WTC11 (cell line): ENCODE results near the gene ZPR1. TPM values are rescaled to one million over a fixed set of nuclear protein-coding genes. Genes with fewer than 3 reads are reported as not detected.

Experiments used
- ATAC-seq: fragments of 200-7000 bp; cut with Tn5 transposase; 2 replicates; pipeline ENCODE4 v1.10.0; 2021; ENCODE audit warnings: mild to moderate bottlenecking, moderate library complexity
- CTCF ChIA-PET: fragments of 300-600 bp; sonication (Branson Sonifier 250); formaldehyde crosslinking; loops from one replicate; lab custom pipeline; 2021; ENCODE audit warnings: antibody characterized with exemption; lab: Charles Lee
- POLR2A ChIA-PET: fragments of 350-600 bp; sonication (Branson Sonifier 250); formaldehyde crosslinking; loops from one replicate; lab custom pipeline; 2021; ENCODE audit warnings: antibody characterized with exemption; lab: Charles Lee
- DNase-seq: peaks from one replicate; pipeline ENCODE4 v3.0.0; 2021; ENCODE audit warnings: low spot score
- H3K27ac Mint-ChIP-seq: 2 replicates; pipeline ENCODE4 v1.8.0; 2021; ENCODE audit warnings: mixed read lengths
- H3K27me3 Mint-ChIP-seq: 2 replicates; pipeline ENCODE4 v1.8.0; 2021; ENCODE audit warnings: low read depth, mild to moderate bottlenecking, moderate library complexity, mixed read lengths
- H3K36me3 Mint-ChIP-seq: 2 replicates; pipeline ENCODE4 v1.8.0; 2021; ENCODE audit warnings: mixed read lengths
- H3K4me1 Mint-ChIP-seq: 2 replicates; pipeline ENCODE4 v1.8.0; 2022; ENCODE audit warnings: mixed read lengths
- H3K4me3 Mint-ChIP-seq: 2 replicates; pipeline ENCODE4 v1.8.0; 2021; ENCODE audit warnings: mild to moderate bottlenecking, moderate library complexity, mixed read lengths
- H3K9me3 Mint-ChIP-seq: 2 replicates; pipeline ENCODE4 v1.8.0; 2021; ENCODE audit warnings: mixed read lengths
- ATF1 ChIP-seq: sonication (generic); formaldehyde crosslinking; IDR thresholded peaks from 2 replicates; pipeline ENCODE4 v1.8.1; 2023; ENCODE audit warnings: mild to moderate bottlenecking, moderate library complexity, missing genetic modification reagents
- CBFB ChIP-seq: sonication (generic); formaldehyde crosslinking; IDR thresholded peaks from 2 replicates; pipeline ENCODE4 v1.8.1; 2022; ENCODE audit warnings: mild to moderate bottlenecking, low read depth, missing genetic modification reagents
- CTCF ChIP-seq: fragments of 200-600 bp; IDR thresholded peaks from 2 replicates; pipeline ENCODE4 v1.8.0; 2022; ENCODE audit warnings: antibody characterized with exemption
- FOXK1 ChIP-seq: sonication (generic); formaldehyde crosslinking; IDR thresholded peaks from 2 replicates; pipeline ENCODE4 v1.8.0; 2022; ENCODE audit warnings: mild to moderate bottlenecking, moderate library complexity, missing genetic modification reagents
- GTF2I ChIP-seq: fragments of 250-450 bp; sonication (Bioruptor Pico); conservative IDR thresholded peaks from 2 replicates; pipeline ENCODE4 v1.4.0; 2021; ENCODE audit warnings: mild to moderate bottlenecking
- IRF1 ChIP-seq: sonication (generic); formaldehyde crosslinking; IDR thresholded peaks from 2 replicates; pipeline ENCODE4 v1.8.0; 2023; ENCODE audit warnings: missing genetic modification reagents
- JUN ChIP-seq: sonication (generic); formaldehyde crosslinking; IDR thresholded peaks from 2 replicates; pipeline ENCODE4 v1.8.0; 2023; ENCODE audit warnings: mild to moderate bottlenecking, missing genetic modification reagents
- MYBL2 ChIP-seq: sonication (generic); formaldehyde crosslinking; IDR thresholded peaks from 2 replicates; pipeline ENCODE4 v1.8.1; 2023; ENCODE audit warnings: mild to moderate bottlenecking, moderate library complexity, missing genetic modification reagents
- NFATC4 ChIP-seq: fragments of 250-450 bp; sonication (Bioruptor Pico); IDR thresholded peaks from 2 replicates; pipeline ENCODE4 v1.9.0; 2021; ENCODE audit warnings: mild to moderate bottlenecking
- PRDM15 ChIP-seq: sonication (generic); formaldehyde crosslinking; IDR thresholded peaks from 2 replicates; pipeline ENCODE4 v1.8.0; 2022; ENCODE audit warnings: missing genetic modification reagents
- PRRX2 ChIP-seq: fragments of 250-450 bp; sonication (Bioruptor Pico); IDR thresholded peaks from 2 replicates; pipeline ENCODE4 v1.8.0; 2021; ENCODE audit warnings: mild to moderate bottlenecking
- SMAD4 ChIP-seq: sonication (generic); formaldehyde crosslinking; IDR thresholded peaks from 2 replicates; pipeline ENCODE4 v1.8.0; 2022; ENCODE audit warnings: mild to moderate bottlenecking, missing genetic modification reagents
- ZNF121 ChIP-seq: sonication (generic); formaldehyde crosslinking; IDR thresholded peaks from 2 replicates; pipeline ENCODE4 v1.8.0; 2023; ENCODE audit warnings: missing genetic modification reagents
- ZNF138 ChIP-seq: sonication (generic); formaldehyde crosslinking; conservative IDR thresholded peaks from 2 replicates; pipeline ENCODE4 v1.8.1; 2022; ENCODE audit warnings: mild to moderate bottlenecking, moderate library complexity, missing genetic modification reagents
- ZNF425 ChIP-seq: fragments of 250-450 bp; sonication (Bioruptor Pico); conservative IDR thresholded peaks from 2 replicates; pipeline ENCODE4 v1.9.0; 2021; ENCODE audit warnings: mild to moderate bottlenecking
- total RNA-seq: library from RNA; stranded (reverse); gene quantifications from 3 replicates; pipeline ENCODE4 v1.2.3, GENCODE V29; 2021
- TF ChIP-seq, protein P1 (sequence below): sonication (generic); formaldehyde crosslinking; IDR thresholded peaks from 2 replicates; pipeline ENCODE4 v1.8.0; 2022; ENCODE audit warnings: mild to moderate bottlenecking, missing genetic modification reagents
- TF ChIP-seq, protein P2 (sequence below): sonication (generic); formaldehyde crosslinking; conservative IDR thresholded peaks from 2 replicates; pipeline ENCODE4 v1.8.1; 2023; ENCODE audit warnings: mild to moderate bottlenecking, low read depth, missing genetic modification reagents, moderate library complexity
- TF ChIP-seq, protein P3 (sequence below): fragments of 250-450 bp; sonication (Bioruptor Pico); IDR thresholded peaks from 2 replicates; pipeline ENCODE4 v1.8.0; 2021; ENCODE audit warnings: mild to moderate bottlenecking

Gene ZPR1
- total RNA-seq, 1 experiment from 2014 or later = 59.6 TPM

- ChIA-PET POLR2A (no interaction called here), CTCF (interaction anchor here (1.3 kb wide), 1 partner anchor 53 kb away, joined by 5 read pairs; the partner anchor contains the start of gene APOA5)
- no peak for ATAC-seq
- no peaks in the 10 kb centered on the region for H3K9me3 Mint-ChIP-seq
- DNase-seq = no peak
- H3K27ac Mint-ChIP-seq = no peak overlapping the region; the same call in 1 of the 2 replicates
- no peaks in the 10 kb centered on the region for H3K27me3 Mint-ChIP-seq
- TF ChIP-seq ZNF138 (no peak), PRRX2 (CRISPR knock-in tag) (no peak), FOXK1 (CRISPR knock-in tag) (no peak), ZNF121 (CRISPR knock-in tag) (no peak), MYBL2 (CRISPR knock-in tag) (no peak), JUN (no peak), CTCF (no peak), PRDM15 (CRISPR knock-in tag) (no peak), IRF1 (CRISPR knock-in tag) (no peak), CBFB (no peak), ATF1 (CRISPR knock-in tag) (no peak), GTF2I (no peak), ZNF425 (CRISPR knock-in tag) (no peak), SMAD4 (no peak), NFATC4 (CRISPR knock-in tag) (no peak)
- TF ChIP-seq, protein P1, sequence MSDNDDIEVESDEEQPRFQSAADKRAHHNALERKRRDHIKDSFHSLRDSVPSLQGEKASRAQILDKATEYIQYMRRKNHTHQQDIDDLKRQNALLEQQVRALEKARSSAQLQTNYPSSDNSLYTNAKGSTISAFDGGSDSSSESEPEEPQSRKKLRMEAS = no peak
- TF ChIP-seq, protein P2, sequence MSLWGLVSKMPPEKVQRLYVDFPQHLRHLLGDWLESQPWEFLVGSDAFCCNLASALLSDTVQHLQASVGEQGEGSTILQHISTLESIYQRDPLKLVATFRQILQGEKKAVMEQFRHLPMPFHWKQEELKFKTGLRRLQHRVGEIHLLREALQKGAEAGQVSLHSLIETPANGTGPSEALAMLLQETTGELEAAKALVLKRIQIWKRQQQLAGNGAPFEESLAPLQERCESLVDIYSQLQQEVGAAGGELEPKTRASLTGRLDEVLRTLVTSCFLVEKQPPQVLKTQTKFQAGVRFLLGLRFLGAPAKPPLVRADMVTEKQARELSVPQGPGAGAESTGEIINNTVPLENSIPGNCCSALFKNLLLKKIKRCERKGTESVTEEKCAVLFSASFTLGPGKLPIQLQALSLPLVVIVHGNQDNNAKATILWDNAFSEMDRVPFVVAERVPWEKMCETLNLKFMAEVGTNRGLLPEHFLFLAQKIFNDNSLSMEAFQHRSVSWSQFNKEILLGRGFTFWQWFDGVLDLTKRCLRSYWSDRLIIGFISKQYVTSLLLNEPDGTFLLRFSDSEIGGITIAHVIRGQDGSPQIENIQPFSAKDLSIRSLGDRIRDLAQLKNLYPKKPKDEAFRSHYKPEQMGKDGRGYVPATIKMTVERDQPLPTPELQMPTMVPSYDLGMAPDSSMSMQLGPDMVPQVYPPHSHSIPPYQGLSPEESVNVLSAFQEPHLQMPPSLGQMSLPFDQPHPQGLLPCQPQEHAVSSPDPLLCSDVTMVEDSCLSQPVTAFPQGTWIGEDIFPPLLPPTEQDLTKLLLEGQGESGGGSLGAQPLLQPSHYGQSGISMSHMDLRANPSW (CRISPR knock-in tag) = no peak
- TF ChIP-seq, protein P3, sequence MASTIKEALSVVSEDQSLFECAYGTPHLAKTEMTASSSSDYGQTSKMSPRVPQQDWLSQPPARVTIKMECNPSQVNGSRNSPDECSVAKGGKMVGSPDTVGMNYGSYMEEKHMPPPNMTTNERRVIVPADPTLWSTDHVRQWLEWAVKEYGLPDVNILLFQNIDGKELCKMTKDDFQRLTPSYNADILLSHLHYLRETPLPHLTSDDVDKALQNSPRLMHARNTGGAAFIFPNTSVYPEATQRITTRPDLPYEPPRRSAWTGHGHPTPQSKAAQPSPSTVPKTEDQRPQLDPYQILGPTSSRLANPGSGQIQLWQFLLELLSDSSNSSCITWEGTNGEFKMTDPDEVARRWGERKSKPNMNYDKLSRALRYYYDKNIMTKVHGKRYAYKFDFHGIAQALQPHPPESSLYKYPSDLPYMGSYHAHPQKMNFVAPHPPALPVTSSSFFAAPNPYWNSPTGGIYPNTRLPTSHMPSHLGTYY (CRISPR knock-in tag) = no peak
- no peaks in the 10 kb centered on the region for H3K36me3 Mint-ChIP-seq
- H3K4me3 Mint-ChIP-seq = no peak overlapping the region
- H3K4me1 Mint-ChIP-seq = peaks cover 34% of the 10 kb centered on the region
These were observed 48.8 kb downstream of the ZPR1 start for GRCh38 chr11:116738975-116739374.
